BJ (cell line): ENCODE data around the gene HSP90AB1. TPM values are rescaled to one million over a fixed set of nuclear protein-coding genes. Genes with fewer than 3 reads are reported as not detected.

Experiments
- CTCF ChIA-PET: fragments of 350-600 bp; formaldehyde crosslinking; extraction: SDS; loops from one replicate; lab custom pipeline; 2021; ENCODE audit warnings: antibody characterized with exemption, inconsistent platforms; lab: Yijun Ruan, JAX
- POLR2A ChIA-PET: fragments of 300-600 bp; sonication (Branson Sonifier 250); formaldehyde crosslinking; extraction: SDS; loops from one replicate; lab custom pipeline; 2021; ENCODE audit warnings: antibody characterized with exemption; lab: Charles Lee
- DNase-seq: peaks from one replicate; pipeline ENCODE4 v3.0.0-alpha.2; 2011; ENCODE audit warnings: low read depth
- H3K27me3 ChIP-seq: 2 replicates; pipeline ENCODE4 v1.6.0; 2011; ENCODE audit warnings: low read length; ENCODE audit not compliant: control insufficient read depth, insufficient read depth
- H3K36me3 ChIP-seq: 2 replicates; pipeline ENCODE4 v1.5.1; 2011; ENCODE audit warnings: low read length; ENCODE audit not compliant: control insufficient read depth, insufficient read depth
- H3K4me3 ChIP-seq: 2 replicates; pipeline ENCODE4 v1.5.1; 2011; ENCODE audit warnings: low read depth, mild to moderate bottlenecking, control low read depth, low read length
- polyA plus RNA-seq: library from polyadenylated mRNA; depleted of rRNA; stranded (reverse); fragments of >200 nt; gene quantifications from 2 replicates; pipeline ENCODE4 v1.2.3, GENCODE V29; 2011
- TF ChIP-seq, protein P1 (sequence below): IDR thresholded peaks from 2 replicates; pipeline ENCODE4 v1.5.1; 2011; ENCODE audit warnings: low read depth, mild to moderate bottlenecking, control low read depth, inconsistent platforms, low read length, moderate library complexity; ENCODE audit not compliant: insufficient read depth

HSP90AB1 gene
- polyA plus RNA-seq, 1 experiment = 578 TPM

DNA sequence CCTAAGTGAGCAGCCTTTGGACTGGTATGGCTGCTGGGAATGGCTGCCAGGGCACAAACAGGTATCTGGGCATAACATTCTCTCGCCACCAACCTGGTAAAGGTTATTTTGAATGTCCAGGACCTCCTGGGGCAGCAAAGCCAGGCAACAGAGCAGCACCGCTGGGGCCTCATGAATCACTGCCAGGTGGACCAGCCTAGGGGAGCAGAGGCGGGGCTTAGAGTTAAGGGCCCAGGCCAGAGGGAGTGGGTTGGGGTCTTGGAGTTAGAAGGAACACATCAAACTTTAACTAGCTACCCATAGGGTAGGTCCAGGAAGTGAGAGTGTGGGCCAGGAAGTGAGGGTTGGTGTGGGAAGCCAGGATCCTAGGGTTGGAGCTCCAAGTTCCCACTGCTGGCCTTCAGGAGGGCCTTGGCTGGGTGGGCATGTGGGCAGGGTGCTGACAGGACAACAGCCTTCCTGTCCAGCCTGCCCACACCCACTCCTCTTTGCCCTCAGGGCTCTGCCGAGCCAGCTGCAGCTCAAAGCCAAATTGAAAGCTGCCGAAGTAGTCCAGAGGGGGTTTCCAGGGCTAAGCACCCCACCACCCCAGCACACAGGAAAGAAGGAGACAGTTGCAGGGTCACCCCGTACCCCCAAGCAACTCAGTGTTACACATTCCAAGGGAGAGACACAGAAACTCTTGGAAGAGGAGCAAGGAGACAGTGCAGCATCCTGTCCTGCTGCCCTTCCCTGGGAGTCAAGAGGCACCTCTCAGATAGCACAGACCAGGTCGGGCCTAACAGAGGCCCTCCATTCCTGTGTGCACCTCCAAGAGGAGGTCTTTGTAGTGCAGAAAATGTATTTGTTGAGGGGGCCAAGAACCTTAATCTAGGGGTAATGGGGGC, 15.8 kb downstream of the HSP90AB1 start:
- no peak for DNase-seq
- Histone ChIP-seq H3K4me3 (peak overlapping the region; percentile 74; the same call in 1 of the 2 replicates), H3K27me3 (no peaks in the 10 kb centered on the region; the same call in 1 of the 2 replicates), H3K36me3 (peaks cover 8% of the 10 kb centered on the region)
- POLR2A ChIA-PET = no interaction called here
- CTCF ChIA-PET = interaction anchor here (1.1 to 1.4 kb wide), 3 partner anchors 26 to 76 kb away, joined by 4 to 6 read pairs (median 6); no protein-coding TSS in a partner anchor
- TF ChIP-seq, protein P1, sequence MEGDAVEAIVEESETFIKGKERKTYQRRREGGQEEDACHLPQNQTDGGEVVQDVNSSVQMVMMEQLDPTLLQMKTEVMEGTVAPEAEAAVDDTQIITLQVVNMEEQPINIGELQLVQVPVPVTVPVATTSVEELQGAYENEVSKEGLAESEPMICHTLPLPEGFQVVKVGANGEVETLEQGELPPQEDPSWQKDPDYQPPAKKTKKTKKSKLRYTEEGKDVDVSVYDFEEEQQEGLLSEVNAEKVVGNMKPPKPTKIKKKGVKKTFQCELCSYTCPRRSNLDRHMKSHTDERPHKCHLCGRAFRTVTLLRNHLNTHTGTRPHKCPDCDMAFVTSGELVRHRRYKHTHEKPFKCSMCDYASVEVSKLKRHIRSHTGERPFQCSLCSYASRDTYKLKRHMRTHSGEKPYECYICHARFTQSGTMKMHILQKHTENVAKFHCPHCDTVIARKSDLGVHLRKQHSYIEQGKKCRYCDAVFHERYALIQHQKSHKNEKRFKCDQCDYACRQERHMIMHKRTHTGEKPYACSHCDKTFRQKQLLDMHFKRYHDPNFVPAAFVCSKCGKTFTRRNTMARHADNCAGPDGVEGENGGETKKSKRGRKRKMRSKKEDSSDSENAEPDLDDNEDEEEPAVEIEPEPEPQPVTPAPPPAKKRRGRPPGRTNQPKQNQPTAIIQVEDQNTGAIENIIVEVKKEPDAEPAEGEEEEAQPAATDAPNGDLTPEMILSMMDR = no peak

DNA sequence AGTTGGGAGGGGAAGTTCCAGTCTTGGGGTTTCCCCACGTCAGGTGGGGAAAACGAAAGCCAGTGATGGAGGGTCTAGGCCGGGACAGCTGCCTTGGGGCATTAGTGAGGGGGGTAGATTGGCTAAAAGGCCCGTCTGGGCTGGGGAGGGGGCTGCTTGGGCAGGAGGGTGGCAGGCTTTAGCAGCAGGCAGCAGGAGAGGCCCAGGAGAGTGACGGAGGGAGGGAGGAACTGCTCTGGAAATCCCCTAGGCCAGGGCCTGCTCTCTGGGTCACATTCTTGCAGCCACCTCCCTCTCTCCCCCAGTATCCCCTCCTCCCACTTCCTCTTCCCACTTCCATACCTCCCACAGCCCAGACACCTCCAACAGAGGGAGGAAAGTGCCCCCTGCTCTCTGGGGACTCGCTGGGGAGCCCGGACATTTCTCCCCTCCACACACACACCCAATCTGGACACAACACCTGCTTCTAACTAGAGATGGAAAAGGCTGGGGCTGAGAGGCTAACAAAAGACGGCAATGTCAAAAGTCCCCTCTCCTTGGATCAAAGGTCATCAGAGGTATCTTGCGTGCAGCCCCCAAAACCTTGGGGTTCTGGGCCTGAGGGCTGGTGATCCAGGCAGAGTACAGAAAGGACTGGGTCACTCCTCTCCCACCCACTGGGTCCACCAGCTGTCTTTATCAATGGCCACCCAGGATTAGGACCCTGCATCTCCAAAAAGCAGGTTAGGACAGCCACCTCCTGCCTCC, 16.6 kb downstream of the HSP90AB1 start:
- POLR2A ChIA-PET = no interaction called here
- TF ChIP-seq, protein P1 = no peak
- no peak for DNase-seq
- CTCF ChIA-PET = interaction anchor here (0.5 to 1.6 kb wide), 4 partner anchors 9 to 91 kb away, joined by 3 to 7 read pairs (median 6); no protein-coding TSS in a partner anchor
- peaks cover 6% of the 10 kb centered on the region for H3K36me3 ChIP-seq
- H3K27me3 ChIP-seq = peaks cover 4% of the 10 kb centered on the region
- peak overlapping the region; percentile 74 for H3K4me3 ChIP-seq

DNA sequence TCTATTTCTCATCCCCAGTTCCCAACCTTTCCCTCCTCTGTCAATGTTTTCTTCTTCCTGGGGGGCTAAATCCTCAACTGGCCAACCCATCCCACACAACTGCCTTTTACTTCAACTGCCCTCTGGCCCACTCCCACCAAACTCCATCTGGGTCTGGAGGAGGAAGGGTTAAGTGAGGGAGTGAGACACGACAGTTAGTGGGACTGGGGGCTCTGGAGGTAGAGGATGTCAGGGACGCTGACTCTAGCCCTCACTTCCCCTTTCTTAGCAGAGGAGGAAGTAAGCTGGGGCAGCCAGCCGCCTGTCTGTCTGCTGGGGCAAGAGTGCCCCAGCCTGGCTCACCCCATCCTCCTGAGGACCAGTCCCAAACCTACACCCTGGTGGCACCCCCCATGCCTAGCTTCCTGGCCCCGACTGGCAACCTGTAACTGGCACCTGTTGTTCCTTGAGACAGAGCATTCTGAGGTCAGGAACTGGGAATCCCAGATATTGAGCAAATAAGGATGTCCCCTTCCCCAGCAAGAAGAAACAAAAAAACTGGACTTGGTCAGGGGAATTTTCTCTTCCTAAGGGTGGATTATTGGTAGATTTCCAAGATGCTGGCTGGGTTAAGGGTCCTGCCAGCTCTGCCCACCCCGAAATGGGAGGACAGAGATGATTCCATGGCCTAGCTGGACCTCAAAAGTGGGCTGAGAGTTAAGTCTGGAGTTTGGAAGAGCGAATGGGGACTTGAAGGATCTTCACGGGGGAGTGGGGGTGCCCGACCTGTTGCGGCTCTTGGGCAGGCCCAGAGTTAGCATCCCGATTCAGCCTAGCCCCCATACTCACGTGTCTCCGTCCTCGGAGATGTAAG, 17.5 kb downstream of the HSP90AB1 start:
- ChIA-PET CTCF (interaction anchor here (0.5 to 8.7 kb wide), 7 partner anchors 10 to 92 kb away, joined by 3 to 138 read pairs (median 3); no protein-coding TSS in a partner anchor), POLR2A (interaction anchor here (0.5 kb wide), 1 partner anchor 43 kb away, joined by 6 read pairs; no protein-coding TSS in a partner anchor)
- TF ChIP-seq, protein P1 = no peak
- Histone ChIP-seq H3K27me3 (peaks cover 11% of the 10 kb centered on the region), H3K4me3 (peak overlapping the region; percentile 74), H3K36me3 (peaks cover 4% of the 10 kb centered on the region)
- no peak for DNase-seq

DNA sequence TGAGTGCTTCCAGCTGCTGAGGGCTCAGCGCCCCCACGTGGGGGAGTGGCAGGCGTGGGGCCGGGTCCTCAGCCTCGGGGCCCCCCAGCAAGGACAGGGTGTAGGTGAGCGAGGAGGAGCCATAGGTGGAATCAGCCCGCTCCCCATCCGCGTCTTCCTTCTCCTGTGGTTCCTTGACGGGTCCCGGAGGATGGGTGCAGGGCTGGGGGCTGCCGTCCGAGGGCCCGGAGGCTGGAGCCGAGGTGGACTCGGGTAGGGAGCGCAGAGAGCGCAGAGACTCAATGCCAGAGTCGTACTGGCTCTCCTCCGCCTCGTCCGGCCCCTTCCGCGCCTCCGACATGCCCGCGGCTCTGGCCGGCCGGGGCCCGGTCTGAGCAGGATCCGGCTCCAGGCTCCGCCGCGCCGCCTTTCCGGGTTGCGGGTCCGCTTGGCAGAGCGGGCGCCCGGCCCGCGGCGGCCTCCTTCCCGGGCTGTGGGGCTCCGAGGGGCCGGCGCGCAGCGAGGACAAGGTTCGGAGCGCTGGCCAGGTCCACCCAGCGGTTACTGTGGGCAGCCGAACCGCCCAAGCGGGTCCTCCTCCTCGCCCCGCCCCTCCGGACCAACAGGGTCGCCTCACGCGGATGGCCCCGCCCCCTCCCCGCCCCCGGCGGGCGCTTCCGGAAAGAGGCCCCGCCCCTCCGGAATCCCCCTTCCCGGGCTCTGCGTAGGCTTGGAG, 18.3 kb downstream of the HSP90AB1 start, which contains the start of gene NFKBIE:
NFKBIE (minus strand) TSS at position 545 of the 715 bp plus-strand sequence; CDS start at position 340, 205 bp downstream.
- CTCF ChIA-PET = interaction anchor here (0.9 to 8.7 kb wide), 3 partner anchors 28 to 92 kb away, joined by 3 to 138 read pairs (median 7); no protein-coding TSS in a partner anchor
- POLR2A ChIA-PET = no interaction called here
- peak; percentile 60 for DNase-seq
- Histone ChIP-seq H3K27me3 (peaks cover 19% of the 10 kb centered on the region), H3K4me3 (peak within 1 kb of the TSS; percentile 74), H3K36me3 (peaks cover 2% of the 10 kb centered on the region)
- TF ChIP-seq, protein P1 = peak; percentile 50
